ENCODE data around the gene TTL. TPM values are rescaled to one million over a fixed set of nuclear protein-coding genes. Genes with fewer than 3 reads are reported as not detected.

The TTL gene
- total RNA-seq, 4 donors from 2014 or later, result 11.6 to 24.2 (median 21.4) TPM

DNA sequence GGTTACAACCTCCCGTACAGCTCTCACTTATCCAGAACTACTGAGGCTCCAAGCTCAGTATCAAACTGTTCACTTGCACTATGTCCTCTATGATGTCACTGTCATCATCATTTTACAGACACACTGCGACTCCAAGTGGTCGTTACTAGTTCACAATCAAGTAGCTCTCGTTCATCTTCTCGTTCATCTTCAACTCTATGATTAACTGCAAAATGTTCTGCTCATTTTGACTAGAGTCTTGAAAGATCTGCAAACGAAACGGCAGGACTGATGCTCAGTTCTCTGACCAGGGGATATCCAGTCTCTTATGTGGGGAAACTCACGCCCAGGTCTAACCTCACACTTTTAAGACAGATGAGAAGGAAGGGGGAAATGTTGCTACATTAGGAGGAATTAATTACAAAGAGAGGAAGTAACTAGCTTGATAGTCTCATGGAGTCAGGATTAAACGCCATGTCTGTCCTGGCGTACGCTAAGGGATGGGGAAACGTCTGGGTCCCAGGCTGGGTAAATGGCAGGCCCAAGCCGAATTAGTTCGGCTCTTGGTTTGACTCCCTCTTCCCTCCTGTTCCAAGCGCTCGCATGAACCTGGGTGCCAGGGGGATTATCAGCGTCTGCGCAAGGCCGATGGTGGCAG, 101.7 kb downstream of the TTL start:
- no peak for DNase-seq
- Histone ChIP-seq H3K36me3 (peaks cover 0 to 27% (median 0%) of the 10 kb centered on the region in 3 donors), H3K27ac (peak overlapping the region; percentile 84 to 97 (median 94)), H3K9me3 (no peaks in the 10 kb centered on the region), H3K27me3 (no peaks in the 10 kb centered on the region), H3K4me3 (peak overlapping the region; percentile 61 to 77 (median 66)), H3K4me1 (peaks cover 4 to 47% (median 19%) of the 10 kb centered on the region in 3 donors)
- WGBS, 2 donors, result 26 to 32% methylated on average over 16 to 19 of the region's 19 CpGs
- TF ChIP-seq POLR2A (IDR thresholded peaks at IDR 0.05), result no peak
- TF ChIP-seq, protein P1, sequence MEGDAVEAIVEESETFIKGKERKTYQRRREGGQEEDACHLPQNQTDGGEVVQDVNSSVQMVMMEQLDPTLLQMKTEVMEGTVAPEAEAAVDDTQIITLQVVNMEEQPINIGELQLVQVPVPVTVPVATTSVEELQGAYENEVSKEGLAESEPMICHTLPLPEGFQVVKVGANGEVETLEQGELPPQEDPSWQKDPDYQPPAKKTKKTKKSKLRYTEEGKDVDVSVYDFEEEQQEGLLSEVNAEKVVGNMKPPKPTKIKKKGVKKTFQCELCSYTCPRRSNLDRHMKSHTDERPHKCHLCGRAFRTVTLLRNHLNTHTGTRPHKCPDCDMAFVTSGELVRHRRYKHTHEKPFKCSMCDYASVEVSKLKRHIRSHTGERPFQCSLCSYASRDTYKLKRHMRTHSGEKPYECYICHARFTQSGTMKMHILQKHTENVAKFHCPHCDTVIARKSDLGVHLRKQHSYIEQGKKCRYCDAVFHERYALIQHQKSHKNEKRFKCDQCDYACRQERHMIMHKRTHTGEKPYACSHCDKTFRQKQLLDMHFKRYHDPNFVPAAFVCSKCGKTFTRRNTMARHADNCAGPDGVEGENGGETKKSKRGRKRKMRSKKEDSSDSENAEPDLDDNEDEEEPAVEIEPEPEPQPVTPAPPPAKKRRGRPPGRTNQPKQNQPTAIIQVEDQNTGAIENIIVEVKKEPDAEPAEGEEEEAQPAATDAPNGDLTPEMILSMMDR (IDR thresholded peaks at IDR 0.05), result no peak
- intact Hi-C loops (cut with DNase I), result no loop called here

DNA sequence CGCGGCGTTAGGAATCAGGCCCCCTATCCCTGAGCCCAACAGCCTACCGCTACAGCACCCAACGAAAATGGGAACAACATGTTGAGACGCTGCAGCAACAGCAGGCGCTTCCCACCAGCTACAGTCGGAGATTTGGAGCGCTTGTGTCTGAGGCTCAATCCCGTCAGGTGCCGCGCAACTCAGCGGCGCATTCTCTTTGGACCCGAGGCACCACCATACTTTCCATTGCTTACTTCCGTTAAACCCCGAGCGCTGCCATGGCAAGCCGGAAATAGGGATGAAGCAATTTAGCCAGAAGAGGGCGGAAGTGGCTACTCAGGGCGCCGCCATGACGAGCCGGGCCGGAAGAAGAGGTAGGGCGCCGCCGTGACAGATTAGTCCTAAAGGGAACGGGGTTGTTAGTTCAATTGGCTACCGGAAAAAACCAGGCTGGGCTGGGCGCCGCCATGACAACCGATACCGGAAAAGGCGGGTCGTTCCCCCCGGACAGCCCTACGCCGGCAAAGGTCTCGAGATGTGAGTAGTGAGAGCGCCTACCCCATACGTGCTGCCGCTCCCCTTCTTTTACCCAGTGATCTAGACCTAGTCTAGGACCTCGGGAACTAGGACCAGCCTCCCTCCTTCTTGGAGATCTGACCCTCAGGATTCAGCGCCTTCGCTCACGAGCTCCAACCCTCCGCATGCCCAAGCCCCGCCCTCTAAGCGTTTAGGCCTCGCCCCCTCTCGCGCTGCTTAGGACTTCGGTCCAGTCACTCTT, 102.4 kb downstream of the TTL start, which contains the start of gene CHCHD5:
TSS of gene CHCHD5 (plus strand) at position 476 of the 757 bp plus-strand sequence. CDS start at position 515, 39 bp downstream.
- no peaks in the 10 kb centered on the region for H3K27me3 ChIP-seq
- DNase-seq, result peak; percentile 88
- H3K9me3 ChIP-seq, result no peaks in the 10 kb centered on the region
- 2% methylated on average over 19 to 45 of the region's 54 CpGs for WGBS, 2 donors
- H3K4me3 ChIP-seq, result peak within 1 kb of the TSS; percentile 61 to 77 (median 66)
- H3K27ac ChIP-seq, result peak within 1 kb of the TSS; percentile 84 to 97 (median 94)
- peaks cover 0 to 34% (median 0%) of the 10 kb centered on the region in 3 donors for H3K36me3 ChIP-seq
- peaks cover 4 to 46% (median 19%) of the 10 kb centered on the region in 3 donors for H3K4me1 ChIP-seq
- peak in 2 of 4 donors; percentile 8 to 59 for TF ChIP-seq POLR2A (IDR thresholded peaks at IDR 0.05)
- TF ChIP-seq, protein P1 (IDR thresholded peaks at IDR 0.05), result peak in 5 of 6 experiments; percentile 13 to 51 (median 32)
- intact Hi-C loops (cut with DNase I), result no loop called here

DNA sequence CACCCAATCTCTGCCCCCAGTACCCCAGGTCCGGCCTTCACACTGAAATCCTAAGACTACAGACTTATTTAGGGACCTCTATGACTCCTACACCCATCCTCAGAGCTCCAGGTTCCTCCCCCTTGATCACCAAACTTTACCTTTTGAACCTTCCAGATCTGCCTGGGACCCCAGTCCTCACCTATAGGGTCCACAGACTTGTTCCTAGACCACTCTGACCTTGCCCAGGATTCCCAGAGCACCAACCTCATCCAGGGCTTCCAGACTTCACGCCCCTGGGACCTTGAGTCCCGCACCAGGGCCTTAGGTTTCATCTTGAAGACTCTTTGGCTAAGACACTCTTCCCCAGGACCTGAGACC, 102.9 kb downstream of the TTL start:
- TF ChIP-seq, protein P1 (IDR thresholded peaks at IDR 0.05), result no peak
- TF ChIP-seq POLR2A (IDR thresholded peaks at IDR 0.05), result no peak
- Histone ChIP-seq H3K36me3 (peaks cover 0 to 38% (median 0%) of the 10 kb centered on the region in 3 donors), H3K27me3 (no peaks in the 10 kb centered on the region), H3K27ac (peak overlapping the region; percentile 84 to 97 (median 94)), H3K4me1 (peaks cover 4 to 42% (median 19%) of the 10 kb centered on the region in 3 donors), H3K4me3 (peak overlapping the region; percentile 61 to 77 (median 66)), H3K9me3 (no peaks in the 10 kb centered on the region)
- no peak for DNase-seq
- 53 to 60% methylated on average over 3 of the region's 3 CpGs for WGBS, 2 donors
- intact Hi-C loops (cut with DNase I), result no loop called here

GRCh38 chr2:112585400-112585799, 103.4 kb downstream of the TTL start:
- H3K27ac ChIP-seq, result peak overlapping the region; percentile 84 to 97 (median 94)
- peaks cover 0 to 43% (median 0%) of the 10 kb centered on the region in 3 donors for H3K36me3 ChIP-seq
- DNase-seq, result no peak
- no peaks in the 10 kb centered on the region for H3K27me3 ChIP-seq
- peak overlapping the region in 3 of 4 donors; percentile 64 to 77 (median 67) for H3K4me3 ChIP-seq
- H3K4me1 ChIP-seq, result peaks cover 4 to 42% (median 19%) of the 10 kb centered on the region in 3 donors
- H3K9me3 ChIP-seq, result no peaks in the 10 kb centered on the region
- WGBS, 2 donors, result 100% methylated on average over 1 to 2 of the region's 3 CpGs
- intact Hi-C loops (cut with DNase I), result no loop called here
- no peak for TF ChIP-seq POLR2A (IDR thresholded peaks at IDR 0.05)
- TF ChIP-seq, protein P1 (IDR thresholded peaks at IDR 0.05), result no peak

Data from esophagus squamous epithelium (tissue), 5 donors.